ENCODE data around the gene AP5S1. TPM values are rescaled to one million over a fixed set of nuclear protein-coding genes. Genes with fewer than 3 reads are reported as not detected.

The AP5S1 gene
- total and polyA plus RNA-seq, 9 of the 15 experiments (the other 6 are each of a cell fraction or from before 2014, with no cell fraction given) = 2.6 to 8.8 (median 4.4) TPM

DNA sequence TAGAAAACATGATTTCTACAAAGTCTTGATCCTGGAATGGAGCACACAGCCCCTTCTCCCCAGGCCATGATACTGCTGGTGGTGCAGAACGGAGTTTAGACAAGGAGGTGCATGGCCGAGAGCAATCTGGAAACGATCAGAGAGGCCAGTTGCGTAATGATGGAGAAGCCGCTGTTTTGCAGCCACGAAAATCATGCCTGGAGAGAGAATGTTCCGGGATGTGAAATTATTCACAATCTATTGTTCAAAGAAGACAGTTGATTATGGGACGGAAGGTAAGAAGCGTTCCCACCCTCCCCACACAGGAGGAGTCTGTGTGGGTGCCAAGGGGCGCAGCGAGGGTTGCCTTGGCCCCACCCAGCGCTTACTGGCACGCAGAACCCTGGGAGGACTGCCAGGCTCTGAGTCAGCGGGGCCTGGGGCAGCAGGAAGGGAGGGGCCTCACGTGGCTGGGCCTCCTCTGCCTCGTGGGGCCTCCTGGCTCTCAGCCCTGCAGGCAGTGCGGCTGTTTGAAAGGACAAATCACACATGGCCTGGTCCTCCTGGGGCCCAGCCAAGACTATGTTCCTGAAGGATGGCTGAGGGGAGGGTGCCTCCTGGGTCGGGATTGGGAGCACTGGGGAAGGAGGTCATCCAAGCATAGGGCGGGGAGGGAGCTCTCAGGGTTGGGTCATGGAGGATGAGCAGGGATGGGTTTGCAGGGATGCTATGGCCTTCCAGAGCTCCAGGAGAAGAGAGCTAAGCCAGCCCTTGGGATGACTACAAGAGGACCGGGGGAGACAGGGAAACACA, 8.7 kb upstream of the AP5S1 start (continued):
- TF ChIP-seq ZNF121 (CRISPR knock-in tag; conservative IDR thresholded peaks at IDR 0.05) (no peak), RAD51 (IDR thresholded peaks at IDR 0.05; ENCODE audit: borderline replicate concordance, low read depth) (0 out of 2 replicates have a peak, but pooled peaks have one; percentile 30), ZFX (CRISPR knock-in tag; IDR thresholded peaks at IDR 0.05) (peak; percentile 70), EZH2 (IDR thresholded peaks at IDR 0.05; ENCODE audit: borderline replicate concordance, low read depth, low read length) (no peak), FOSL1 (tag; conservative IDR thresholded peaks at IDR 0.05) (peak; percentile 84), ASH1L (IDR thresholded peaks at IDR 0.05; ENCODE audit: borderline replicate concordance, low read depth, partially characterized antibody) (no peak), MTA3 (IDR thresholded peaks at IDR 0.05; ENCODE audit: borderline replicate concordance) (no peak), POLR2H (tag; IDR thresholded peaks at IDR 0.05; ENCODE audit: low read depth) (no peak), RNF2 (IDR thresholded peaks at IDR 0.05) (no peak), SNIP1 (IDR thresholded peaks at IDR 0.05; ENCODE audit: low read depth) (no peak), CEBPG (CRISPR knock-in tag; IDR thresholded peaks at IDR 0.05) (peak; percentile 50; the same call in 1 of the 2 replicates), CEBPG (tag; conservative IDR thresholded peaks at IDR 0.05 in 1 of 2, IDR thresholded peaks at IDR 0.05 in 1 of 2) (peak; percentile 91 to 96), PHB2 (IDR thresholded peaks at IDR 0.05; ENCODE audit: low read depth) (no peak)
- TF ChIP-seq, protein P1, sequence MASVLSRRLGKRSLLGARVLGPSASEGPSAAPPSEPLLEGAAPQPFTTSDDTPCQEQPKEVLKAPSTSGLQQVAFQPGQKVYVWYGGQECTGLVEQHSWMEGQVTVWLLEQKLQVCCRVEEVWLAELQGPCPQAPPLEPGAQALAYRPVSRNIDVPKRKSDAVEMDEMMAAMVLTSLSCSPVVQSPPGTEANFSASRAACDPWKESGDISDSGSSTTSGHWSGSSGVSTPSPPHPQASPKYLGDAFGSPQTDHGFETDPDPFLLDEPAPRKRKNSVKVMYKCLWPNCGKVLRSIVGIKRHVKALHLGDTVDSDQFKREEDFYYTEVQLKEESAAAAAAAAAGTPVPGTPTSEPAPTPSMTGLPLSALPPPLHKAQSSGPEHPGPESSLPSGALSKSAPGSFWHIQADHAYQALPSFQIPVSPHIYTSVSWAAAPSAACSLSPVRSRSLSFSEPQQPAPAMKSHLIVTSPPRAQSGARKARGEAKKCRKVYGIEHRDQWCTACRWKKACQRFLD (CRISPR knock-in tag; IDR thresholded peaks at IDR 0.05) = no peak
- TF ChIP-seq, protein P2, sequence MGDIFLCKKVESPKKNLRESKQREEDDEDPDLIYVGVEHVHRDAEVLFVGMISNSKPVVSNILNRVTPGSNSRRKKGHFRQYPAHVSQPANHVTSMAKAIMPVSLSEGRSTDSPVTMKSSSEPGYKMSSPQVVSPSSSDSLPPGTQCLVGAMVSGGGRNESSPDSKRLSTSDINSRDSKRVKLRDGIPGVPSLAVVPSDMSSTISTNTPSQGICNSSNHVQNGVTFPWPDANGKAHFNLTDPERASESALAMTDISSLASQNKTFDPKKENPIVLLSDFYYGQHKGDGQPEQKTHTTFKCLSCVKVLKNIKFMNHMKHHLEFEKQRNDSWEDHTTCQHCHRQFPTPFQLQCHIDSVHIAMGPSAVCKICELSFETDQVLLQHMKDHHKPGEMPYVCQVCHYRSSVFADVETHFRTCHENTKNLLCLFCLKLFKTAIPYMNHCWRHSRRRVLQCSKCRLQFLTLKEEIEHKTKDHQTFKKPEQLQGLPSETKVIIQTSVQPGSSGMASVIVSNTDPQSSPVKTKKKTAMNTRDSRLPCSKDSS (IDR thresholded peaks at IDR 0.05; ENCODE audit: low read depth, partially characterized antibody) = no peak
- TF ChIP-seq, protein P3, sequence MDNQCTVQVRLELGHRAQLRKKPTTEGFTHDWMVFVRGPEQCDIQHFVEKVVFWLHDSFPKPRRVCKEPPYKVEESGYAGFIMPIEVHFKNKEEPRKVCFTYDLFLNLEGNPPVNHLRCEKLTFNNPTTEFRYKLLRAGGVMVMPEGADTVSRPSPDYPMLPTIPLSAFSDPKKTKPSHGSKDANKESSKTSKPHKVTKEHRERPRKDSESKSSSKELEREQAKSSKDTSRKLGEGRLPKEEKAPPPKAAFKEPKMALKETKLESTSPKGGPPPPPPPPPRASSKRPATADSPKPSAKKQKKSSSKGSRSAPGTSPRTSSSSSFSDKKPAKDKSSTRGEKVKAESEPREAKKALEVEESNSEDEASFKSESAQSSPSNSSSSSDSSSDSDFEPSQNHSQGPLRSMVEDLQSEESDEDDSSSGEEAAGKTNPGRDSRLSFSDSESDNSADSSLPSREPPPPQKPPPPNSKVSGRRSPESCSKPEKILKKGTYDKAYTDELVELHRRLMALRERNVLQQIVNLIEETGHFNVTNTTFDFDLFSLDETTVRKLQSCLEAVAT (IDR thresholded peaks at IDR 0.05) = no peak
- TF ChIP-seq, protein P4, sequence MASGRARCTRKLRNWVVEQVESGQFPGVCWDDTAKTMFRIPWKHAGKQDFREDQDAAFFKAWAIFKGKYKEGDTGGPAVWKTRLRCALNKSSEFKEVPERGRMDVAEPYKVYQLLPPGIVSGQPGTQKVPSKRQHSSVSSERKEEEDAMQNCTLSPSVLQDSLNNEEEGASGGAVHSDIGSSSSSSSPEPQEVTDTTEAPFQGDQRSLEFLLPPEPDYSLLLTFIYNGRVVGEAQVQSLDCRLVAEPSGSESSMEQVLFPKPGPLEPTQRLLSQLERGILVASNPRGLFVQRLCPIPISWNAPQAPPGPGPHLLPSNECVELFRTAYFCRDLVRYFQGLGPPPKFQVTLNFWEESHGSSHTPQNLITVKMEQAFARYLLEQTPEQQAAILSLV (tag; IDR thresholded peaks at IDR 0.05) = no peak
- TF ChIP-seq, protein P5, sequence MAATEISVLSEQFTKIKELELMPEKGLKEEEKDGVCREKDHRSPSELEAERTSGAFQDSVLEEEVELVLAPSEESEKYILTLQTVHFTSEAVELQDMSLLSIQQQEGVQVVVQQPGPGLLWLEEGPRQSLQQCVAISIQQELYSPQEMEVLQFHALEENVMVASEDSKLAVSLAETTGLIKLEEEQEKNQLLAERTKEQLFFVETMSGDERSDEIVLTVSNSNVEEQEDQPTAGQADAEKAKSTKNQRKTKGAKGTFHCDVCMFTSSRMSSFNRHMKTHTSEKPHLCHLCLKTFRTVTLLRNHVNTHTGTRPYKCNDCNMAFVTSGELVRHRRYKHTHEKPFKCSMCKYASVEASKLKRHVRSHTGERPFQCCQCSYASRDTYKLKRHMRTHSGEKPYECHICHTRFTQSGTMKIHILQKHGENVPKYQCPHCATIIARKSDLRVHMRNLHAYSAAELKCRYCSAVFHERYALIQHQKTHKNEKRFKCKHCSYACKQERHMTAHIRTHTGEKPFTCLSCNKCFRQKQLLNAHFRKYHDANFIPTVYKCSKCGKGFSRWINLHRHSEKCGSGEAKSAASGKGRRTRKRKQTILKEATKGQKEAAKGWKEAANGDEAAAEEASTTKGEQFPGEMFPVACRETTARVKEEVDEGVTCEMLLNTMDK (IDR thresholded peaks at IDR 0.05; ENCODE audit: borderline replicate concordance, insufficient read depth, low read depth, low read length, poor library complexity, severe bottlenecking) = no peak

Measured in K562 (cell line).